Hematopoietic multipotent progenitor cell treated with erythropoietin and hydrocortisone succinate and interleukin-3 and kit ligand, for 15 days (in vitro differentiated cells): ENCODE results near the gene CSF2.

Experiments used
- DNase-seq: peaks from one replicate; pipeline ENCODE4 v3.0.0-alpha.2; 2015; ENCODE audit warnings: low spot score

The CSF2 gene

GRCh38 chr5:132069994-132070393, 3.6 kb upstream of the CSF2 start:
- DNase-seq = no peak

GRCh38 chr5:132070460-132071337, 2.9 kb upstream of the CSF2 start:
- no peak for DNase-seq

- no peak for DNase-seq
These were observed 2.3 kb upstream of the CSF2 start for GRCh38 chr5:132071338-132071707.

GRCh38 chr5:132072070-132072469, 1.5 kb upstream of the CSF2 start:
- no peak for DNase-seq

- DNase-seq = no peak
These were observed 1.1 kb upstream of the CSF2 start for GRCh38 chr5:132072528-132072927.

GRCh38 chr5:132074091-132074771, 642 bp downstream of the CSF2 start:
- no peak for DNase-seq

- no peak for DNase-seq
These were observed 1.5 kb downstream of the CSF2 start for GRCh38 chr5:132074772-132075718.

- DNase-seq = no peak
These were observed 2.1 kb downstream of the CSF2 start for GRCh38 chr5:132075719-132076077.

- DNase-seq = no peak
These were observed 2.7 kb downstream of the CSF2 start for GRCh38 chr5:132076202-132076830.

GRCh38 chr5:132076983-132077382, 3.4 kb downstream of the CSF2 start:
- DNase-seq = no peak

GRCh38 chr5:132079081-132079480, 5.5 kb downstream of the CSF2 start:
- DNase-seq = no peak

- DNase-seq = no peak
These were observed 6.0 kb downstream of the CSF2 start for GRCh38 chr5:132079619-132080018.

GRCh38 chr5:132080595-132080994, 7.0 kb downstream of the CSF2 start:
- no peak for DNase-seq

- no peak for DNase-seq
These were observed 7.9 kb downstream of the CSF2 start for GRCh38 chr5:132081458-132081857.

GRCh38 chr5:132082329-132083023, 8.9 kb downstream of the CSF2 start:
- no peak for DNase-seq

- no peak for DNase-seq
These were observed 9.6 kb downstream of the CSF2 start for GRCh38 chr5:132083071-132083678.

GRCh38 chr5:132085686-132086085, 12.1 kb downstream of the CSF2 start:
- no peak for DNase-seq

GRCh38 chr5:132086277-132086794, 12.7 kb downstream of the CSF2 start:
- no peak for DNase-seq

GRCh38 chr5:132087176-132087575, 13.6 kb downstream of the CSF2 start:
- no peak for DNase-seq

- DNase-seq = no peak
These were observed 14.1 kb downstream of the CSF2 start for GRCh38 chr5:132087661-132088060.

GRCh38 chr5:132089363-132089762, 15.8 kb downstream of the CSF2 start:
- DNase-seq = no peak
